ENCODE results near the gene MANEA.

- no peak for TF ChIP-seq SMC3 (IDR thresholded peaks at IDR 0.05; ENCODE audit: low read depth, low read length)
- no peak for TF ChIP-seq CTCF (IDR thresholded peaks at IDR 0.05)
- TF ChIP-seq, protein P1, sequence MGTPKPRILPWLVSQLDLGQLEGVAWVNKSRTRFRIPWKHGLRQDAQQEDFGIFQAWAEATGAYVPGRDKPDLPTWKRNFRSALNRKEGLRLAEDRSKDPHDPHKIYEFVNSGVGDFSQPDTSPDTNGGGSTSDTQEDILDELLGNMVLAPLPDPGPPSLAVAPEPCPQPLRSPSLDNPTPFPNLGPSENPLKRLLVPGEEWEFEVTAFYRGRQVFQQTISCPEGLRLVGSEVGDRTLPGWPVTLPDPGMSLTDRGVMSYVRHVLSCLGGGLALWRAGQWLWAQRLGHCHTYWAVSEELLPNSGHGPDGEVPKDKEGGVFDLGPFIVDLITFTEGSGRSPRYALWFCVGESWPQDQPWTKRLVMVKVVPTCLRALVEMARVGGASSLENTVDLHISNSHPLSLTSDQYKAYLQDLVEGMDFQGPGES (IDR thresholded peaks at IDR 0.05; ENCODE audit: low read depth, low read length), result no peak
- TF ChIP-seq MXI1 (IDR thresholded peaks at IDR 0.05; ENCODE audit: low read depth, low read length), result no peak
- no peak for TF ChIP-seq REST (IDR thresholded peaks at IDR 0.05; ENCODE audit: low read depth, low read length)
Observed at GRCh38 chr6:95581073-95581472, 3.7 kb downstream of the MANEA start.

All from SK-N-SH (cell line).